HCT116 (cell line): Measurements from ENCODE around the gene STRN3. TPM values are rescaled to one million over a fixed set of nuclear protein-coding genes. Genes with fewer than 3 reads are reported as not detected.

Experiments
- ATAC-seq: fragments of 200-7000 bp; cut with Tn5 transposase; 2 replicates; pipeline ENCODE4 v1.9.1; 2020; ENCODE audit warnings: mild to moderate bottlenecking, moderate library complexity
- BruUV-seq: library from RNA; stranded (reverse); fragments of 400-500 nt; replicated peaks from 2 replicates; lab custom pipeline; 2021; lab: Mats Ljungman, UMichigan
- CTCF ChIA-PET: fragments of 300-600 bp; sonication (Branson Sonifier 250); formaldehyde crosslinking; loops from one replicate; lab custom pipeline; 2021; ENCODE audit warnings: antibody characterized with exemption; lab: Charles Lee
- POLR2A ChIA-PET: fragments of 300-600, 350-600 bp; sonication (Branson Sonifier 250); formaldehyde crosslinking; loops from one replicate; lab custom pipeline; 2021; ENCODE audit warnings: antibody characterized with exemption; lab: Charles Lee
- RAD21 ChIA-PET, 2 experiments: fragments of 300-600 bp; sonication (Branson Sonifier 250); formaldehyde crosslinking; loops; one replicate each; lab custom pipeline; 2023; ENCODE audit warnings: low total read pairs in 2 of 2; ENCODE audit not compliant: uncharacterized antibody in 2 of 2, unreplicated experiment in 2 of 2, low non-redundant PET in 1 of 2; lab: Charles Lee
- DNase-seq: peaks from one replicate; pipeline ENCODE4 v3.0.0-alpha.2; 2010; ENCODE audit warnings: low read depth, low spot score
- H2AFZ ChIP-seq: fragments of 200-600 bp; shearing (Covaris generic), sonication (generic); 2 replicates; pipeline ENCODE4 v1.6.1; 2017; ENCODE audit warnings: low read depth, mixed run types, mixed read lengths, antibody characterized with exemption, low read length; ENCODE audit not compliant: poor library complexity, severe bottlenecking
- H3K27ac ChIP-seq: 2 replicates; pipeline ENCODE4 v1.5.1; 2012; ENCODE audit warnings: low read depth, low read length
- H3K27me3 ChIP-seq: fragments of 200-600 bp; sonication (generic); 2 replicates; pipeline ENCODE4 v1.6.1; 2016; ENCODE audit warnings: mixed run types, low read length, mixed read lengths; ENCODE audit not compliant: insufficient read depth
- H3K36me3 ChIP-seq, 2 experiments: fragments of 200-500 bp in 1 of 2; fragments of 200-600 bp in 1 of 2; sonication (Bioruptor generic) in 1 of 2; sonication (generic) in 1 of 2; 2 replicates each; pipeline versions ENCODE4 v1.5.1 to v1.6.1; 2014 to 2016; ENCODE audit warnings: low read length in 2 of 2, inconsistent platforms in 1 of 2, mixed read lengths in 1 of 2, mixed run types in 1 of 2; ENCODE audit not compliant: insufficient read depth in 2 of 2, control insufficient read depth in 1 of 2
- H3K4me1 ChIP-seq, 2 experiments: fragments of 200-600 bp in 1 of 2; sonication (generic) in 1 of 2; 2 replicates each; pipeline versions ENCODE4 v1.5.1 to v1.6.1; 2012 to 2017; ENCODE audit warnings: low read length in 2 of 2, inconsistent platforms in 1 of 2, mild to moderate bottlenecking in 1 of 2, mixed read lengths in 1 of 2, mixed run types in 1 of 2, moderate library complexity in 1 of 2; ENCODE audit not compliant: insufficient read depth in 2 of 2, control insufficient read depth in 1 of 2
- H3K4me2 ChIP-seq: fragments of 200-600 bp; sonication (generic); 2 replicates; pipeline ENCODE4 v1.6.1; 2017; ENCODE audit warnings: mixed run types, low read length, mixed read lengths
- H3K4me3 ChIP-seq, 2 experiments: fragments of 200-600 bp in 1 of 2; sonication (generic) in 1 of 2; replicated peaks in 1 of 2; 2 replicates each; pipeline ENCODE4 v1.5.1; 2011 to 2016; ENCODE audit warnings: low read length in 2 of 2, control low read depth in 1 of 2, low read depth in 1 of 2, mild to moderate bottlenecking in 1 of 2, mixed read lengths in 1 of 2, mixed run types in 1 of 2
- H3K79me2 ChIP-seq: fragments of 200-600 bp; sonication (generic); 2 replicates; pipeline ENCODE4 v1.6.1; 2017; ENCODE audit warnings: mild to moderate bottlenecking, mixed run types, low read length, moderate library complexity, mixed read lengths; ENCODE audit not compliant: insufficient read depth
- H3K9ac ChIP-seq: fragments of 200-600 bp; sonication (generic); 2 replicates; pipeline ENCODE4 v1.6.1; 2016; ENCODE audit warnings: low read length, mixed read lengths
- H3K9me2 ChIP-seq: fragments of 200-600 bp; sonication (generic), shearing (Covaris generic); 2 replicates; pipeline ENCODE4 v1.6.1; 2017; ENCODE audit warnings: mixed run types, mild to moderate bottlenecking, moderate library complexity; ENCODE audit not compliant: insufficient read depth
- H3K9me3 ChIP-seq, 2 experiments: fragments of 200-500 bp in 1 of 2; fragments of 200-600 bp in 1 of 2; sonication (Bioruptor generic) in 1 of 2; sonication (generic) in 1 of 2; 2 replicates each; pipeline ENCODE4 v1.6.1; 2014 to 2017; ENCODE audit warnings: low read length in 2 of 2, mixed read lengths in 2 of 2, inconsistent platforms in 1 of 2, low read depth in 1 of 2, mild to moderate bottlenecking in 1 of 2, mixed run types in 1 of 2, moderate library complexity in 1 of 2; ENCODE audit not compliant: control insufficient read depth in 1 of 2, insufficient read depth in 1 of 2
- H4K20me1 ChIP-seq: fragments of 200-600 bp; sonication (generic), shearing (Covaris generic); 2 replicates; pipeline ENCODE4 v1.6.1; 2017; ENCODE audit warnings: mixed run types, mild to moderate bottlenecking, moderate library complexity; ENCODE audit not compliant: insufficient read depth
- CBX3 ChIP-seq: IDR thresholded peaks from 2 replicates; pipeline ENCODE4 v1.6.1; 2012; ENCODE audit warnings: low read depth
- EGR1 ChIP-seq: IDR thresholded peaks from 2 replicates; pipeline ENCODE4 v1.6.1; 2012; ENCODE audit warnings: low read depth
- ELF1 ChIP-seq: IDR thresholded peaks from 2 replicates; pipeline ENCODE4 v1.6.1; 2012; ENCODE audit warnings: low read depth, borderline replicate concordance
- EZH2 ChIP-seq: fragments of 200-600 bp; sonication (generic); IDR thresholded peaks from 2 replicates; pipeline ENCODE4 v1.6.1; 2017; ENCODE audit warnings: antibody characterized with exemption, mixed run types
- EZH2phosphoT487 ChIP-seq: fragments of 200-600 bp; IDR thresholded peaks from 2 replicates; pipeline ENCODE4 v1.6.1; 2018; ENCODE audit warnings: antibody characterized with exemption, borderline replicate concordance
- FOSL1 ChIP-seq: IDR thresholded peaks from 2 replicates; pipeline ENCODE4 v1.6.1; 2012; ENCODE audit warnings: low read depth
- POLR2A ChIP-seq: IDR thresholded peaks from 2 replicates; pipeline ENCODE4 v1.7.0; 2011; ENCODE audit warnings: borderline replicate concordance; ENCODE audit not compliant: insufficient read depth, insufficient read length; ENCODE audit errors: extremely low read depth
- RAD21 ChIP-seq: IDR thresholded peaks from 2 replicates; pipeline ENCODE4 v1.6.1; 2012; ENCODE audit warnings: low read depth, mild to moderate bottlenecking
- SIN3A ChIP-seq: IDR thresholded peaks from 2 replicates; pipeline ENCODE4 v1.6.1; 2012; ENCODE audit warnings: low read depth
- SP1 ChIP-seq: IDR thresholded peaks from 2 replicates; pipeline ENCODE4 v1.6.1; 2012; ENCODE audit warnings: low read depth
- SRF ChIP-seq: IDR thresholded peaks from 2 replicates; pipeline ENCODE4 v1.6.1; 2012; ENCODE audit warnings: low read depth
- TCF7L2 ChIP-seq: IDR thresholded peaks from 2 replicates; pipeline ENCODE4 v1.7.0; 2011; ENCODE audit warnings: borderline replicate concordance, inconsistent platforms; ENCODE audit not compliant: insufficient read depth, insufficient read length; ENCODE audit errors: extremely low read depth
- YY1 ChIP-seq: IDR thresholded peaks from 2 replicates; pipeline ENCODE4 v1.6.1; 2011; ENCODE audit warnings: low read length, low read depth, moderate library complexity, mild to moderate bottlenecking; ENCODE audit not compliant: insufficient replicate concordance; ENCODE audit errors: extremely low read depth
- intact Hi-C: fragments of 100-400 bp; cut with micrococcal nuclease; formaldehyde crosslinking; loops from 2 replicates; pipeline ENCODE4 v1.10.0; 2022
- total RNA-seq: library from RNA; stranded (reverse); gene quantifications from one replicate; pipeline ENCODE4 v1.2.1, GENCODE V29; 2021; ENCODE audit not compliant: unreplicated experiment
- TF ChIP-seq, protein P1 (sequence below): IDR thresholded peaks from 2 replicates; pipeline ENCODE4 v1.6.1; 2012
- TF ChIP-seq, protein P2 (sequence below), 3 experiments: fragments of 200-600 bp in 1 of 3; sonication (generic) in 1 of 3; IDR thresholded peaks in 2 of 3; conservative IDR thresholded peaks in 1 of 3; 2 replicates each; pipeline ENCODE4 v1.5.1; 2012 to 2017; ENCODE audit warnings: low read depth in 2 of 3, low read length in 2 of 3, antibody characterized with exemption in 1 of 3, borderline replicate concordance in 1 of 3, control low read depth in 1 of 3, mild to moderate bottlenecking in 1 of 3, mixed read lengths in 1 of 3, mixed run types in 1 of 3, moderate library complexity in 1 of 3; ENCODE audit not compliant: insufficient read depth in 1 of 3
- TF ChIP-seq, protein P3 (sequence below): IDR thresholded peaks from 2 replicates; pipeline ENCODE4 v1.6.1; 2012
- TF ChIP-seq, protein P4 (sequence below): IDR thresholded peaks from 2 replicates; pipeline ENCODE4 v1.6.1; 2011; ENCODE audit warnings: mild to moderate bottlenecking, low read length, moderate library complexity; ENCODE audit not compliant: insufficient replicate concordance; ENCODE audit errors: extremely low read depth

STRN3 gene
- total RNA-seq, 1 experiment from 2014 or later, result 43.4 TPM

DNA sequence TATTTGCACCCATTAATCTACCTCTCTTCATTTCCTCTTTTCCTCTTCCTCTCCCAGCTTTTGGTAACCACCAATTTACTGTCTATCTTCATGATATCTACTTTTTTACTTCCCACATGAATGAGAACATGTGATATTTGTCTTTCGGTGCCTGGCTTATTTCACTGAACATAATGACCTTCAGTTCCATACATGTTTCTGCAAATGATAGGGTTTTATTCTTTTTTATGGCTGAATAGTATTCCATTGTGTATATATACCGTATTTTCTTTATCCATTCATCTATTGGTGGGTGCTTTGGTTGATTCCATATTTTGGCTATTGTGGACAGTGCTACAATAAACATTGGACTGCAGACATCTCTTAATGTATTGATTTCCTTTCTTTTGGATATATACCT is 49.0 kb upstream of the STRN3 start:
- no peaks in the 10 kb centered on the region for H3K9me2 ChIP-seq
- H3K79me2 ChIP-seq, result no peaks in the 10 kb centered on the region
- CTCF ChIA-PET, result no interaction called here
- no peak overlapping the region for H2AFZ ChIP-seq
- DNase-seq, result no peak
- TF ChIP-seq EZH2 (no peak), CBX3 (no peak), SIN3A (no peak), EGR1 (no peak), POLR2A (no peak), TCF7L2 (no peak), SRF (no peak), FOSL1 (no peak), SP1 (no peak), YY1 (no peak), EZH2phosphoT487 (no peak), ELF1 (no peak), RAD21 (no peak)
- TF ChIP-seq, protein P1, sequence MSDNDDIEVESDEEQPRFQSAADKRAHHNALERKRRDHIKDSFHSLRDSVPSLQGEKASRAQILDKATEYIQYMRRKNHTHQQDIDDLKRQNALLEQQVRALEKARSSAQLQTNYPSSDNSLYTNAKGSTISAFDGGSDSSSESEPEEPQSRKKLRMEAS, result no peak
- TF ChIP-seq, protein P2, sequence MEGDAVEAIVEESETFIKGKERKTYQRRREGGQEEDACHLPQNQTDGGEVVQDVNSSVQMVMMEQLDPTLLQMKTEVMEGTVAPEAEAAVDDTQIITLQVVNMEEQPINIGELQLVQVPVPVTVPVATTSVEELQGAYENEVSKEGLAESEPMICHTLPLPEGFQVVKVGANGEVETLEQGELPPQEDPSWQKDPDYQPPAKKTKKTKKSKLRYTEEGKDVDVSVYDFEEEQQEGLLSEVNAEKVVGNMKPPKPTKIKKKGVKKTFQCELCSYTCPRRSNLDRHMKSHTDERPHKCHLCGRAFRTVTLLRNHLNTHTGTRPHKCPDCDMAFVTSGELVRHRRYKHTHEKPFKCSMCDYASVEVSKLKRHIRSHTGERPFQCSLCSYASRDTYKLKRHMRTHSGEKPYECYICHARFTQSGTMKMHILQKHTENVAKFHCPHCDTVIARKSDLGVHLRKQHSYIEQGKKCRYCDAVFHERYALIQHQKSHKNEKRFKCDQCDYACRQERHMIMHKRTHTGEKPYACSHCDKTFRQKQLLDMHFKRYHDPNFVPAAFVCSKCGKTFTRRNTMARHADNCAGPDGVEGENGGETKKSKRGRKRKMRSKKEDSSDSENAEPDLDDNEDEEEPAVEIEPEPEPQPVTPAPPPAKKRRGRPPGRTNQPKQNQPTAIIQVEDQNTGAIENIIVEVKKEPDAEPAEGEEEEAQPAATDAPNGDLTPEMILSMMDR (IDR thresholded peaks at IDR 0.05 in 2 of 3, conservative IDR thresholded peaks at IDR 0.05 in 1 of 3; ENCODE audit: borderline replicate concordance in 1 of 3, insufficient read depth in 1 of 3, low read depth in 2 of 3, low read length in 2 of 3), result no peak
- TF ChIP-seq, protein P3, sequence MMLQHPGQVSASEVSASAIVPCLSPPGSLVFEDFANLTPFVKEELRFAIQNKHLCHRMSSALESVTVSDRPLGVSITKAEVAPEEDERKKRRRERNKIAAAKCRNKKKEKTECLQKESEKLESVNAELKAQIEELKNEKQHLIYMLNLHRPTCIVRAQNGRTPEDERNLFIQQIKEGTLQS, result no peak
- TF ChIP-seq, protein P4, sequence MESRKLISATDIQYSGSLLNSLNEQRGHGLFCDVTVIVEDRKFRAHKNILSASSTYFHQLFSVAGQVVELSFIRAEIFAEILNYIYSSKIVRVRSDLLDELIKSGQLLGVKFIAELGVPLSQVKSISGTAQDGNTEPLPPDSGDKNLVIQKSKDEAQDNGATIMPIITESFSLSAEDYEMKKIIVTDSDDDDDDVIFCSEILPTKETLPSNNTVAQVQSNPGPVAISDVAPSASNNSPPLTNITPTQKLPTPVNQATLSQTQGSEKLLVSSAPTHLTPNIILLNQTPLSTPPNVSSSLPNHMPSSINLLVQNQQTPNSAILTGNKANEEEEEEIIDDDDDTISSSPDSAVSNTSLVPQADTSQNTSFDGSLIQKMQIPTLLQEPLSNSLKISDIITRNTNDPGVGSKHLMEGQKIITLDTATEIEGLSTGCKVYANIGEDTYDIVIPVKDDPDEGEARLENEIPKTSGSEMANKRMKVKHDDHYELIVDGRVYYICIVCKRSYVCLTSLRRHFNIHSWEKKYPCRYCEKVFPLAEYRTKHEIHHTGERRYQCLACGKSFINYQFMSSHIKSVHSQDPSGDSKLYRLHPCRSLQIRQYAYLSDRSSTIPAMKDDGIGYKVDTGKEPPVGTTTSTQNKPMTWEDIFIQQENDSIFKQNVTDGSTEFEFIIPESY, result no peak
- TF ChIP-seq, all 23 proteins: peak for 0
- Histone ChIP-seq H3K4me1 (peaks cover 12 to 15% of the 10 kb centered on the region in 2 experiments), H3K4me3 (no peak overlapping the region), H3K27ac (no peak overlapping the region), H4K20me1 (no peaks in the 10 kb centered on the region), H3K4me2 (no peak overlapping the region), H3K27me3 (no peaks in the 10 kb centered on the region), H3K9ac (no peak overlapping the region), H3K9me3 (no peaks in the 10 kb centered on the region), H3K36me3 (no peaks in the 10 kb centered on the region)
- RAD21 ChIA-PET, result no interaction called here
- no TSS peak for BruUV-seq
- ATAC-seq, result no peak
- POLR2A ChIA-PET, result no interaction called here
- intact Hi-C loops, result no loop called here
